ENCODE results near the gene APBA2.

DNA sequence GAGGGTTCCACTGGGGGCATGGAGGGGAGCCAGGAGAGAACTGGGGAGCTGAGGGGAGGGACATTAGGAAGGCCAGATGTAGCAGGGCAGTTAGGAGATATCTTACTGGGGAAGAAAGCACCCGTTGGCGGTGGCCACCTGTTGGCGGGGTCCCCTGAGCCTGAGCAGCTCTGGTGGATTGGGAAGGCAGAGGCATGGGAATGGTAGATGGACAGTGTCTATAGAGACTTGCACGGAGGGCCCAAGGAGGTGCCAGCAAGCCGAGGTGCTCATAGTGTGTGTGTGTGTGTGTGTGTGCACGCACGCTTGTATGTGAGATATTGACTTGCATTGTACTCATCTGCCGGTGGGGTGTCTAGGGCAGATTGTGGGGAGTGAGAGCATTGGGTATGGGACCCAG, 179.0 kb downstream of the APBA2 start:
- TF ChIP-seq POLR2A (IDR thresholded peaks at IDR 0.05) (no peak), CTCF (IDR thresholded peaks at IDR 0.05 in 8 of 11, conservative IDR thresholded peaks at IDR 0.05 in 3 of 11) (no peak)
